K562 treated with DMSO at 1 percent for 12 hours (cell line): ENCODE results near the gene VCPKMT. TPM values are rescaled to one million over a fixed set of nuclear protein-coding genes. Genes with fewer than 3 reads are reported as not detected.

Experiments
- total RNA-seq: library from RNA; unstranded; fragments of 300-600 nt; gene quantifications from 2 replicates; pipeline ENCODE4 v1.2.3, GENCODE V29; 2022; ENCODE audit not compliant: insufficient read depth

VCPKMT gene
- 1.1 and 4.4 TPM in 2 replicates for total RNA-seq

DNA sequence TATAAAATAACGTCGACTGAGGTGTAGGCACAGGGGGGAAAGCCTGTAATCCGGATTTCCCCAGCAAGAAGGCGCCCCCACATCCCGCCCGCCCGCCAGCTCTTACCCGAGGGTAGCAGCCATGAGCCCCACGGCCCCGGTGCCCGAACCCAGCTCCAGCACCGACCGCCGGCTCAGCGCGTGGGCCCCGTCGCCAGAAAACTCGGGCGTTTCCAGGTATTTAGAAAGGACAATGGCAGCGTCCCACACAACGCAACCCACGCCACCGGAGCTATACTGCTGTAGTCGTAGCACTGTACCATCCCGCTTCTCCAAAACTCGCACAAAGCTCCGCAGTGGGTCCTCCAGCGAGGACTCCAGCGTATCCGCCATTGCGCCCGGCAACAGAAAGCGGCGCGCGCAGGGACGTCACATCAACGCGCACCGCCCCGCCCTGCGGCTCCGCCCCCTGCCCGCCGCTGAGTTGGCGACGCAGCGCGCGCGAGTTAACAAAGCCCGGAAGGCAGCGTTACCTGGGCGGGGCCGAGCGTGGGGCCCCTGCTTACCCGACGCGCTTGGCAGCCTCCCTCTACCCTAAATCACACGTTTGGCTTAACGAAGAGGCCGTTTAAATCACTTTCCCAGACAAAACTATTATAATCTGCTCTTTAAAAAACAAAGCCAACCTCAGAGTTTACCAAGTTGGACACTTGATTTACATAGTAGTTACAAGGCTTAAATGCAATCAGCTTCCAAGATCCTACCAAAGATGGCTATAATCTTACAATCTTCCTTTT lies at the start of gene VCPKMT:
Gene VCPKMT, minus strand, starts transcription at position 392 of the 776 bp plus-strand sequence. Its CDS starts 20 bp downstream, at position 372.

Other genes with a start within 250 kb of the VCPKMT start
- gene ARF6, start 223.5 kb downstream of the VCPKMT start, total RNA-seq = 21.5 and 33.0 TPM in 2 replicates
- 2.9 and 15.4 TPM in 2 replicates for gene SOS2, start 115.0 kb upstream of the VCPKMT start, total RNA-seq
- 5.1 and 8.7 TPM in 2 replicates for gene L2HGDH, start 195.7 kb upstream of the VCPKMT start, total RNA-seq
- 3.2 and 5.8 TPM in 2 replicates for gene DMAC2L, start 195.8 kb upstream of the VCPKMT start, total RNA-seq